Measurements from ENCODE around the gene MSMO1.
"Not testable (repeated sequence)": the region's sequence is repeated elsewhere in the genome, so short reads cannot be mapped to it uniquely, and the experiment has no call there.

MSMO1 gene

DNA sequence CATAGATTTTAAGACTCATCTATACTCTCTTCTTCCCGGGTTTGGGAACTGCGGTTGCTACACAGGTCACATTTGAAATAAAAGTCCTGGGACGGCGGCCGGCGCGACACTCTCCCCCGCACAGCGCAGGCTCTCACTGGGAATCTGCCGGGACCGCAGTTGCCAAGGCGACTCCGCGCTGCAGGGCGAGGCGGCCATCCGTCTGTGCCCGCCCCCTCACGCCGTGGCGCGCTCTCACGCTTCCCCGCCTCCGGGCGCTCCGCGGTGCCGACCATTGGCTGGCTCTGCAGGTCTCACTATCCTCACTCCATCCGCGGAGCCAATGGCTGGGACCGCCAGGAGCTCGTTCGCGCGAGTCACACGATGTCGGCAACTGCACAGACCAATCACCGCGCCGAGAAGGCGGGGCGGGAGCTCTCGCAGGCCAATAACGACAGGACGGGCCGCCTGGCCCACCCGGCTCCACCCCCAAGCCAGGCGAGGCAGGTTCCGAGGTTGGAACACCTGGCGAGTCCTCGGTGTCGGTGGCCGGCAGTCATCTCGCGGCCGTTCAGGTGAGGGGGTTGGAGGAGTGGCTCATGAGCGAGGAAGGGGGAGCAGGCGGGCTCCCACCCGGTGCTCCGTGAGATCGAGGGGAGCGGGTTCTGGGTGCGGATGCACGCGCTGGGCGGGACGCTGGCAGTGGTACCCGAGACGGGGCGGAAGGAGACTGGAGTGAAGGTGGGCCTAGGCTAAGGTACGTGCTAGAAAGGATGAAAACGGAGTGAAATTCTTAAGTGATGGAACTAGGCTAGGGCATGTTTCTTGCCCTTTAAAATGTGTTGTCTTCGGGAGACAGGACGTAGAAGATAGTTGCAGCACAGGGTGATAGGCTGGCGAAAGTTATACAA is at the start of gene MSMO1:
MSMO1 (plus strand) TSS at position 459 of the 890 bp plus-strand sequence. CDS start 5,702 bp downstream, outside the sequence.
- H3K27me3 ChIP-seq (ENCODE audit: insufficient read depth, low read length, poor library complexity) = no peaks in the 10 kb centered on the region
- peak within 1 kb of the TSS; percentile 68 for H3K9ac ChIP-seq (ENCODE audit: low read depth, low read length)
- peaks cover 42% of the 10 kb centered on the region for H4K20me1 ChIP-seq (ENCODE audit: insufficient read depth, low read length)
- no peaks in the 10 kb centered on the region for H3K9me3 ChIP-seq (ENCODE audit: insufficient read depth, low read length, severe bottlenecking)
- H3K4me1 ChIP-seq (ENCODE audit: insufficient read depth, low read length) = peaks cover 52% of the 10 kb centered on the region
- DNase-seq (peak; percentile 99), ATAC-seq (ENCODE audit: insufficient read depth, low read depth) (peak; percentile 96)
- H3K4me3 ChIP-seq (ENCODE audit: low read depth in 1 of 2, low read length in 2 of 2) = peak within 1 kb of the TSS; percentile 81 to 83
- H2AFZ ChIP-seq (ENCODE audit: low read depth, low read length) = peak within 1 kb of the TSS; percentile 86
- peak within 1 kb of the TSS; percentile 83 for H3K4me2 ChIP-seq (ENCODE audit: insufficient read depth, low read length)
- H3K79me2 ChIP-seq (ENCODE audit: insufficient read depth, low read length) = peaks cover 59% of the 10 kb centered on the region
- H3K36me3 ChIP-seq (ENCODE audit: insufficient read depth, low read length) = peaks cover 30% of the 10 kb centered on the region
- H3K27ac ChIP-seq (ENCODE audit: low read length) = peak within 1 kb of the TSS; percentile 91
- TF ChIP-seq CTCF (IDR thresholded peaks at IDR 0.05; ENCODE audit: borderline replicate concordance, extremely low read depth, low read length, poor library complexity, severe bottlenecking) (no peak), EZH2 (IDR thresholded peaks at IDR 0.05; ENCODE audit: borderline replicate concordance, low read depth, low read length, severe bottlenecking) (no peak)

- H3K4me2 ChIP-seq (ENCODE audit: insufficient read depth, low read length); H3K4me1 ChIP-seq (ENCODE audit: insufficient read depth, low read length); H3K27ac ChIP-seq (ENCODE audit: low read length); DNase-seq; H3K36me3 ChIP-seq (ENCODE audit: insufficient read depth, low read length); ATAC-seq (ENCODE audit: insufficient read depth, low read depth); H3K9ac ChIP-seq (ENCODE audit: low read depth, low read length); H3K9me3 ChIP-seq (ENCODE audit: insufficient read depth, low read length, severe bottlenecking); H3K27me3 ChIP-seq (ENCODE audit: insufficient read depth, low read length, poor library complexity); H3K79me2 ChIP-seq (ENCODE audit: insufficient read depth, low read length); H2AFZ ChIP-seq (ENCODE audit: low read depth, low read length); H4K20me1 ChIP-seq (ENCODE audit: insufficient read depth, low read length); H3K4me3 ChIP-seq (ENCODE audit: low read depth in 1 of 2, low read length in 2 of 2): not testable (repeated sequence)
These were observed 47.9 kb upstream of the MSMO1 start for GRCh38 chr4:165279531-165279930.

DNA sequence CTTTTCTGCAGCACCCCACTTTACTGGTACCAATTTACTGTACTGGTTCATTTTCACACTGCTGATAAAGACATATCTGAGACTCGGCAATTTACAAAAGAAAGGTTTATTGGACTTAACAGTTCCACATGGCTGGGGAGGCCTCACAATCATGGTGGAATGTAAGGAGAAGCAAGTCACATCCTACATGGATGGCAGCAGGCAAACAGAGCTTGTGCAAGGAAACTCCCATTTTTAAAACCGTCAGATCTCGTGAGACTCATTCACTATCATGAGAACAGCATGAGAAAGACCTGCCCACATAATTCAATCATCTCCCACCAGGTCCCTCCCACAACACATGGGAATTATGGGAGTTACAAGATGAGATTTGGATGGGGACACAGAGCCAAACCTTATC is 42.8 kb upstream of the MSMO1 start:
- H3K9ac ChIP-seq (ENCODE audit: low read depth, low read length); H3K79me2 ChIP-seq (ENCODE audit: insufficient read depth, low read length); H3K4me2 ChIP-seq (ENCODE audit: insufficient read depth, low read length); H3K4me1 ChIP-seq (ENCODE audit: insufficient read depth, low read length); H3K9me3 ChIP-seq (ENCODE audit: insufficient read depth, low read length, severe bottlenecking); ATAC-seq (ENCODE audit: insufficient read depth, low read depth); H3K36me3 ChIP-seq (ENCODE audit: insufficient read depth, low read length); H4K20me1 ChIP-seq (ENCODE audit: insufficient read depth, low read length); H3K27me3 ChIP-seq (ENCODE audit: insufficient read depth, low read length, poor library complexity); DNase-seq; H2AFZ ChIP-seq (ENCODE audit: low read depth, low read length); H3K27ac ChIP-seq (ENCODE audit: low read length); H3K4me3 ChIP-seq (ENCODE audit: low read depth in 1 of 2, low read length in 2 of 2): not testable (repeated sequence)

DNA sequence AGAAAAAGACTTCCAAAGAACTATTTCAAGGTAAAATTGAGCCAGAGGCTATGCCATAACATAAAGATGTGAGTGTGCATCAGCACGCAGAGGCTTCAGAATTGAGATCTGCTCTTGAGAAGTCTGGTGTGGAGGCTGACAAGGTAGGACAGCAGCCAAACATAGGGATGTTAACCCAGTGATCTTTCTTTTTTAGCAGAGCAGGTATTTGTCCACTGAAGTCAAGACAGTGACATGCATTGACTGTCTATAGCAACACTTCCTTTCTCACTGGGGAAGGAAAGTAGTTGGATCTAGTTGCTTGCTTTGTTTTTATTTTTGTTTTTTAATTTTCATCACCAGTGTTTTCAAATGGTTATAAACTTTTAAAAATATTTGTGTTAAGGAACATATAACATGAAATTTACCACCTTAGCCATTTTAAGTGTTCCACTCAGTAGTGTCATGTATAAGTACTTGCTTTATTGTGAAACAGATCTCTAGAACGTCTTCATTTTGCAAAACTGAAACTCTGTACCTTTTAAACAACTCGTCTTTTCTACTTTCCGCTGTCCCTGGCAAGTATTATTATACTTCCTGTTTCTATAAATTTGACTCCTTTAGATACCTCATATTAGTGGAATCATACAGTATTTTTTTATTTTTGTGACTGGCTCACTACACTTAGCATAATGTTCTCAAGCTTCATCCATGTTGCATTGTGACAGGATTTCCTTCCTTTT is 40.7 kb upstream of the MSMO1 start:
- H4K20me1 ChIP-seq (ENCODE audit: insufficient read depth, low read length); H3K27ac ChIP-seq (ENCODE audit: low read length); H3K9ac ChIP-seq (ENCODE audit: low read depth, low read length); ATAC-seq (ENCODE audit: insufficient read depth, low read depth); H3K4me1 ChIP-seq (ENCODE audit: insufficient read depth, low read length); H3K4me2 ChIP-seq (ENCODE audit: insufficient read depth, low read length); DNase-seq; H2AFZ ChIP-seq (ENCODE audit: low read depth, low read length); H3K79me2 ChIP-seq (ENCODE audit: insufficient read depth, low read length); H3K4me3 ChIP-seq (ENCODE audit: low read depth in 1 of 2, low read length in 2 of 2); H3K36me3 ChIP-seq (ENCODE audit: insufficient read depth, low read length); H3K27me3 ChIP-seq (ENCODE audit: insufficient read depth, low read length, poor library complexity); H3K9me3 ChIP-seq (ENCODE audit: insufficient read depth, low read length, severe bottlenecking): not testable (repeated sequence)

Measured in DND-41 (cell line).